Embryonic facial prominence (tissue), 1 donor: ENCODE results near the gene NDUFV1.
"Not testable (repeated sequence)": the region's sequence is repeated elsewhere in the genome, so short reads cannot be mapped to it uniquely, and the experiment has no call there.

Experiments used
- DNase-seq: peaks from one replicate; pipeline ENCODE4 v3.0.0-alpha.2; 2016; ENCODE audit errors: extremely low spot score

NDUFV1 gene

DNA sequence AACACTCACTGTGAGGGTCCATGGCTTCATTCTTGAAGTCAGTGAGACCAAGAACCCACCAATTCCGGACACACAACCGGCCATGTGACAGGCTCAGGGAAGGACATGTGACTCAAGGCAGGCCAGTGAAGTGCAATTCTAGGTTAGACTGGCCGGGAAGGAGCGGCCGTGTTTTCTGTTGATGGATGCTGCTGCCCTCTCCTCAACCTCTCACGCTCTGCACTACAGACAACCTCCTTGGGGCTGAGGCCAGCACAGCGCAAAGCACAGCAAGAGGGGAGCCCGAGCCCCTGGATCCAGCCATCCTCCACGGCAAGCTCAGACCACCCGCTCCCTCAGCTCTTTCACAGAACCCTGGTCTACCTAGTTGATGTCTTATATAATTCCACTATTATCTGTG lies 20.2 kb downstream of the NDUFV1 start:
- DNase-seq = no peak

- DNase-seq = no peak
These were observed 20.7 kb downstream of the NDUFV1 start for GRCh38 chr11:67627441-67627811.

- no peak for DNase-seq
These were observed 21.3 kb downstream of the NDUFV1 start for GRCh38 chr11:67627812-67628624.

GRCh38 chr11:67628710-67629385 lies 22.1 kb downstream of the NDUFV1 start:
- no peak for DNase-seq

DNA sequence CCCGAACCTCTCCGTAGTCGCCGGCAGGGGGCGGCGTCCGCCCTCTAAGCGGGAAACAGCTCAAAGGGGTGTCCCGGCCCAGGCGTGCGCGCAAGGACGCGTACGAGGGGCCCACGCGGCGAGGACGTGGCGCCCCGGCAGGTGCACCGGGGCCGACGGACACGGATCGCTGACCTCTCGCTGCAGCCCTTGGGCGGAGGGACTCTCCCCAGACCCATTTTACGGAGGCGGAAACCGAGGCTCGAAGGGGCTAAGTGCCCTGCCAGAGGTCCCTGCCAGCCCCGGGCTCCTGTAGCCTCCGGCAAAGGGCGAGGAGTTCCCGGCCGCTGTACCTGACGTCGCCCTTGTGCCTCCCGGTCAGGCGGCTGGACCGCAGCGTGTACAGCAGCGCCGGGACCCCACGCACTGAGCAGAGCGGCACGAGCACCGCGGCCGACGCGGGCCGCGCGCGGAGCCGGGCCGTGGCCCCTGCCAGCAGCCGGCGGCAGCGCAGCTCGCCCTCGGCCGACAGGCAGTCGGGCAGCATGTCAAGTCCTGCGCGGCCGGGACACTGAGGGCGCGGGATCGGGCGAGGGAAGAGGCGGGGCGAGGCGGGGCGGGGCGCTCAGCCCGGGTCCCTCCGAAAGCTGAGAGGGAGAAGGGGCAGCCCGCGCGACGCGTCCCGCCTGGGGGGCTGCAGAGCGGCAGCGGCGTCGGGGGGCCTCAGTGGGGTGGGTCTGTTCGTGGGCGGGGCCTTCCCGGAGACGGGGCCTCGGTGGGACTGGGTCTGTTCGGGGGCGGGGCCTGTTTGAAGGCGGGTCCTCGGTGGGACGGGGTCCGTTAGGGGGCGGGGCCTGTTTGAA lies 22.9 kb downstream of the NDUFV1 start, which contains the start of gene NUDT8:
Gene NUDT8, minus strand, starts transcription at position 552 of the 842 bp plus-strand sequence. Its CDS starts 26 bp downstream, at position 526.
- DNase-seq = peak; percentile 27

DNA sequence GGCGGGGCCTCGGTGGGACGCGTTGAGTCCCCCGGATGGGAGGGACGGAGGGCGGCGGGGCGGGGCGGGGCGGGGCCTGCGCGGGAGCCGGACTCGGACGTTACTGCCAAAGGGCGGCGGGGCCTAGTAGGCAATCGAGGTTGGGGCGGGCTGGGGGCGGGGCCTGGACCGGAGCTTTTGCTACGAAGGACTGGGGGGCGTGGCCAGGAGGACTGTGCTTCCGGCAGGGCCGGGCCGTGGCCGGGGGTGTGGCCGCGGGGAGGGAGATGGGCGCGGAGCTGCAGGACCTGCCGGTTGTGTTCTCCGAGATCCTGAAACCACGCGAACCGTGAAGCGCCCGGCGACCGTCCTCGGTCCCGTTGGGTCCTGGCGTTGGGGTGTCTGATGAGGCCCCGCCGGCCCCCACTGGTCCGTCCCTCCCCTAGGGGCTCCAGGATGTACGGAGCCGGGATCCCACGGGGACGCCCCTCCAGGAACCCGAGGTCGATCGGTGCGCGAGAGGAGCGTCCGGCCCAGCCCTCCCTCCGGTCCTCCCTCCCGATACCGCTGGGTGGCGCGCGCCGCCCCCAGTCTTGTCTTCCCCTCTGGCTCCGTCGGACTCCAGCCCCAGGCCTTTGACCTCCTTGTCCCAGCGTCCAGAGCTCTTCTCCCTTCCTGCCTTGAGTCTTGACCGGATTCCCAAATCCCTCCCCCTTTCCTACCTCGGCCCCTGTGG lies 23.6 kb downstream of the NDUFV1 start:
- DNase-seq = peak; percentile 94

- DNase-seq = no peak
These were observed 24.2 kb downstream of the NDUFV1 start for GRCh38 chr11:67630943-67631331.

GRCh38 chr11:67631411-67631810 lies 24.7 kb downstream of the NDUFV1 start:
- DNase-seq = no peak

DNA sequence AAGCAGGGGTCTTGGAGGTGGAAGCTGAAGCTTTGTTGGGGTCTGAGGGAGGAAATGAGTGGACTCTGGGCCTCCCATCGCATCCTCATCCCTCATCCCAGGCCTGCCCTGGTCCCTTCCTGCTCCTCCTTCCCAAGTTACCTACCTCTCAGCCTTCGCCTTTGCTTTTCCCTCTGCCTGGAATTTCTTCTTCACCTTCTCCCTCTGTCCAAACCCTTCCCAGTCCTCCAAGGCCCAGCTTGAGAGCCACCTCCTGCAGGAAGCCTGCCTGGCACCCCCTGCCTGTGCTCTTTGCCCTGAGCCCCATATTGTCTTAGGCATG lies 25.1 kb downstream of the NDUFV1 start:
- no peak for DNase-seq

DNA sequence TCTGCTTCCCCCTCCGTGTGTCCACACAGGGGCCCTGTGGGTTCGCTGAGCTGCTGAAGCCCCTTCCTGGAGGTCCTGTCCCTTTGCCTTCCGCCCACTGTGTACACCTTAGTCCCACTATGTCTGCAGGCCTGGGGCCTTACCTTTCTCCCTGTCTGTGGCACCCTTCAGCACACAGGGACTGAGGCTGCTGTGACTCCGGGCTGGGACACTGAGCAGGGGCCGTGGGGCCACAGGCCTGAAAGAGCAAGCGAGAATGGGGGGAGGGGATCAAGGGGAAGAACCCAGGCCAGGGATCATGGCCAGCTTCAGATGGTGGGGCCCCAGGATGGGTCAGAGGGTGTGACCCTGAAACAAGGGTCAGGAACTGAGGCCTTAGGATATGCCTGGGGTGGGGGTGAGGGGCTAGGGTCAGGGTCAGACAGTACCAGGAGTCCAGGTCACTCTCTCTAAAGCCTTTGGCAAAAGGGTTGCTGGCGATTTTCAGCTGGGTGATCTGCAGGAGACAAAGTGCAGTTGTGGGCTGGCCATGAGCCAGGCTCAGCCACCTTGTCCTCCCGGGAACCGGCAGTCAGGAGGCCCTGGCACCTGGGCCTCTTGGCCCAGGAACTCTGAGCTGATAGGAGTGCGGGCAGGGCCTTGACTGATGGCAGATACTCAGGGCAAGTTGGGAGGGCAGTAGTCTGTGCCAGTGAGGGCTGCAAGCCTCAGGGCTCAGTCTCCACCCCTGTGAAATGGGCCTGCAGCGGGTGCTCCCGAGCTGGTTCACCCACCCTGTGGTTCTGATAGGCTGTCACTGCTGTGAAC lies 25.6 kb downstream of the NDUFV1 start:
- no peak for DNase-seq

DNA sequence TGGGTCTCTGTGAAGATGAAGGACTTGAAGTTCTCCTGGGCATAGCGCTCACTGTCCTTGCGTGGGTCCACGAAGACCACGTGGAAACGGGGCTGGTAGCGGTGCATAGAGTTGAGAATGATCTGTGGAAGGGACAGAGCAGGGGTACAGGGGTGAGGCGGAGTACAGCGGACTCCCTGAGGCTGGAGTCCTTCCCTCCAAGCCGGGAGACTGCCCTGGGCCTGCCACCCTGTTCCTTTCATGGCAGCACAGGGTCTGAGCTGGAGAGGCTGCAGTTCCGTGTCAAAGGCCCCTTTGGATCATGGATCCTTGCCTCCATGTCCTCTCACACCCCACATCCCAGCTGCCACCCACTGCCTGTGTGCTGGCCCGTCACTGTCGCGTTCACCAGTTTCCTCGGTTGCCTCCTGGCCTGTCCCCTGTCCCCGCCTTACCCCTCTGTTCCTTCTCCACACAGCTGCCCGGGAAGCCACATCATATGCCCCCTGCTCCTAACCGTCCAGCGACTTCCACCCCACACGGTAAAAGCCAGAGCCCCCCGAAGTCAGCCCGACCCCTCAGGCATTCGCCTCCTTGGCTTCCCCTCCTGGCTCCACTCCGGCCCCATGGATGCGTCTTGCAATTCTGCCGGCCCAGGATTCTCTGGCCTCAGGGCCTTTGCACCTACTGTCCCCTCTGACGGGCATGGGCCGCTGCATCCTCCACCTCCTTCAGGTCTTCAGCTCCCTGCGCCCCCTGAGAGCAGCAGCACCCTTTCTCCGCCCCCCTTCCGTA lies 26.4 kb downstream of the NDUFV1 start:
- DNase-seq = no peak

DNA sequence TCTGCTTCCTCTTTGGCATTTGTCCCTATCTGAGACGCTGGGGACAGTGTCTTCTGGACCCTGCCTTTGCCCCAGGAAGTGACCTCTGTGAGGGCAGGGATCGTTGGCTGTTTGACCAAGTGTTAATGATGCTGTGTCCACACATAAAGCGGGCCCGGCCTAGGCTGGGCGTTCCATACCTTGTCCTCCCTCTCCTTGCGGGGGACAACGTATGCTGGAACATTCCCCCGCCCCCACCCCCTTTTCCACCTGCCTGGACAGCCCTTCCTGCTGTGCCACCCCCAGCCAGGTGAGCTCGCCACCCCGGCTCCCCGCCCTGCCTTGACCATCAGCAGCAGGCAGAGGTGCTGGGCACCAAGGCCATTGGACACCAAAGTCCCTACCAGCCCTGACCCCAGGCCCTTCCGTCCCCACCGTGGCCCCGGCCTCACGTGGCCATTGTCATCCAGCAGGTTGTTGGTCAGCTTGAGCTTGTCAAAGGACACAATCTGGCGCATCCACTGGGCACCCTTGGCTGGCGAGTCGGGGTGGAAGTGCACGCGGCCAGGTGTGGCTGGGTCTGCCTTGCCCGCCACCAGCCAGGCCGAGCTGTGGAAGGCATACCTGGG lies 27.1 kb downstream of the NDUFV1 start:
- no peak for DNase-seq

- no peak for DNase-seq
These were observed 27.9 kb downstream of the NDUFV1 start for GRCh38 chr11:67634366-67635230.

DNA sequence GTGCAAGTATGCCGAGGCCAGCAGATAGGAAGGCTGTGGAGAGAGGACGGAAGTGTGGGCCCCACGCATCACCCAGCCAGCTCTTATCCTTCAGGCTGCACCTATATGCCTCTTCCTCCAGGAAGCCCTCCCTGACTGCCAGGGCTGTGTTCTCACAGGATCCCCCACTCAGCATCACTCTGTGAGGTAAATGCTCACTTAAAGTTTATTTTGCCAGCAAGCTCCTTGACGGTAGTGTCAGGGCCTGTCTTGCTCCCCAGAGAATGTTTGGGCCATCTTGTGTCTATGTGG lies 28.4 kb downstream of the NDUFV1 start:
- no peak for DNase-seq

DNA sequence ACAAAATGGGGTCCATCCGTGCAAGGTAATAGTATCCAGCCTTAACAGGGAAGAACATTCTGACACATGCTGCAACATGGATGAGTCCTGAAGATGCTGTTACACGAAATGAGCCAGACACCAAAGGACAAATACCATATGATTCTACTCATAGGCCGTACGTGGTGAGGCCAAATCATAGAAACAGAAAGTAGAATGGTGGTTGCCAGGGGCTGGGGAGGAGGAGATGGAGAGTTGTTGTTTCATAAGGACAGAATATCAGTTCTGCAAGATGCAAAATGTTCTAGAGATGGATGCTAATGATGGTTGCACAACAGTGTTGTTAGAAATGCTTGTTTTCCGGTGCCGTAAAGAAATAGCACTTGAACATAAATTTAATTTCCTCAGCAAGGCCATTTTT lies 30.2 kb downstream of the NDUFV1 start:
- DNase-seq = no peak

GRCh38 chr11:67637441-67637840 lies 30.7 kb downstream of the NDUFV1 start:
- DNase-seq = not testable (repeated sequence)

DNA sequence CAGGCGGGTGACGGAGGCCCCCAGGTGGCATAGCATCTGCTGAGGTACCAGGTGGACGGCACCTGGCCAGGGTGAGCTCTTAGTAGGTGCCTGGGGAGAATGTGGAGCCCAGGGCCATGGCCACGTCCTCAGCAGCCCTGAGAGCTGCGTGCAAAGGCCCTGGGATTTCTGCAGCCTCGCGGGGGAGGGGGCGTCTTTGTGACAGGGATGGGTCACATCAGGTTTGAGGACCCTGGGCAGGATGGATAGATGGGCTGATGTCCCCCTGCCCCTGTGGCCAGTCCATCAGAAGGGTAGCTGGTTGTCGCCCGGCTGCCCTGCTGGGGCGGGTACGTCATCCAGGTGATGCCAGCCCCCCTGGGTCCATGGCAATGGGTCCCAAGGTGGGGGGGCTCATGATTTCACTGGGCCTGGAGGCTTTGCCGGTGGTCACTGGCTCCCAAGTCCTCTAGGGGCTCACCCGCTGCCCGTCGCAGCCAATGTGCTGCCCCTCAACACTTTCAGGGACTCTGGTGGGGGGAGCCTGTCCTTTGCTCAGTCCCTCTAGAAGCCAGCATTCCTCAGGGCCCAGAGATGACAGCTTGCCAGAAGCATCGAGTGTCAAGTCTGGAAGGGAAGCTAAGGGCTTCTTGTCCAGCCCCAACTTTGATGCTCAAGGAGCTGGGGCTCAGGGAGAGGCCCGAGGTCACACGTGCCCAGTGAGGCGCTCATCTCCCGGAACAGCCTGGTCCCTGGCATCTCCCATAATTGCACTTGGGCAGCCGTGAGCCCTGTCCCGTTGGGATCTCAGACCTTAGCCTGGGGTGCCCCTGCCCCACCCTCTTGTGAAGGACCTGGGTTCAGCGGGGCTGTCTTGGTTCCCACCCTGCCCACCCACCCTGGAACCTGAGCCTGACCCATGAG lies 32.0 kb downstream of the NDUFV1 start:
- no peak for DNase-seq

DNA sequence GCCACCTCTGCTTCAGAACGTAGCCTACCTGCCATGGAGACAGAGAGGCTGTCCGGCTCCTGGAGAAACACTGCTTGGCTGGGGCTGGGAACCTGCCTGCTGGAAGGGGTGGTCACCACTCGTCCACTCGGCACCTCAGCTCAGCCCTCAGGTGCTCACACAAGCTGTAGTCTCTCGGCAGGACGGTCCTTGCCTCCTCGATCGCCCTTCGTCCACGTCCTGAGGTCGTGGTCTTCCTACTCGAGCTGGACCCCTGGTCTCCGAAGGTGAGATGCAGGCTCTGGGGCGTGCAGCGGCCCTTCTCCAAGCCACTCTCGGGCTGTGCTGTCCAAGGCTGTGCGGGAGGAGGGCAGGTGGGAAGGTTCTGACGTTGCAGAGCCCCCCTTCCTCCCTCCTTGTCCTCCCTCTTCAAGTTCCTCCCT lies 32.7 kb downstream of the NDUFV1 start, which contains the start of gene TBX10:
Gene TBX10, minus strand, starts transcription at position 326 of the 422 bp plus-strand sequence. Its CDS starts 291 bp downstream, at position 35.
- no peak for DNase-seq
